ENCODE data around the gene GPR158.

Gene GPR158

GRCh38 chr10:25294032-25294926 lies 119.5 kb downstream of the GPR158 start:
- TF ChIP-seq ZNF8 (CRISPR knock-in tag; IDR thresholded peaks at IDR 0.05) (no peak), ARNTL (CRISPR knock-in tag; IDR thresholded peaks at IDR 0.05; ENCODE audit: borderline replicate concordance, low read depth) (no peak), PATZ1 (CRISPR knock-in tag; IDR thresholded peaks at IDR 0.05; ENCODE audit: borderline replicate concordance) (no peak), ZC3H10 (CRISPR knock-in tag; IDR thresholded peaks at IDR 0.05) (no peak), BACH2 (CRISPR knock-in tag; IDR thresholded peaks at IDR 0.05; ENCODE audit: borderline replicate concordance) (no peak), TSHZ2 (CRISPR knock-in tag; IDR thresholded peaks at IDR 0.05) (no peak), CSRNP3 (CRISPR knock-in tag; IDR thresholded peaks at IDR 0.05) (no peak), ZNF70 (CRISPR knock-in tag; IDR thresholded peaks at IDR 0.05) (no peak), CREB5 (CRISPR knock-in tag; IDR thresholded peaks at IDR 0.05; ENCODE audit: low read depth) (no peak), RARB (CRISPR knock-in tag; IDR thresholded peaks at IDR 0.05) (no peak), GLIS3 (CRISPR knock-in tag; IDR thresholded peaks at IDR 0.05) (no peak), PPARA (CRISPR knock-in tag; IDR thresholded peaks at IDR 0.05; ENCODE audit: borderline replicate concordance) (no peak), ESRRG (CRISPR knock-in tag; IDR thresholded peaks at IDR 0.05) (no peak)

GRCh38 chr10:25296324-25296723 lies 121.5 kb downstream of the GPR158 start:
- no peak for TF ChIP-seq ZC3H10 (CRISPR knock-in tag; IDR thresholded peaks at IDR 0.05)
- TF ChIP-seq POU6F1 (CRISPR knock-in tag; IDR thresholded peaks at IDR 0.05; ENCODE audit: borderline replicate concordance, low read depth), result no peak
- TF ChIP-seq PPARA (CRISPR knock-in tag; IDR thresholded peaks at IDR 0.05; ENCODE audit: borderline replicate concordance), result no peak
- no peak for TF ChIP-seq GLIS3 (CRISPR knock-in tag; IDR thresholded peaks at IDR 0.05)
- no peak for TF ChIP-seq OSR1 (CRISPR knock-in tag; IDR thresholded peaks at IDR 0.05)
- TF ChIP-seq ZFP30 (CRISPR knock-in tag; IDR thresholded peaks at IDR 0.05), result no peak
- no peak for ATAC-seq

More at GRCh38 chr10:25294032-25294926, 119.5 kb downstream of the GPR158 start:
- ATAC-seq, result no peak

GRCh38 chr10:25297466-25297865 lies 122.7 kb downstream of the GPR158 start:
- ATAC-seq, result no peak
- no peak for TF ChIP-seq OSR1 (CRISPR knock-in tag; IDR thresholded peaks at IDR 0.05)
- TF ChIP-seq RARB (CRISPR knock-in tag; IDR thresholded peaks at IDR 0.05), result no peak
- no peak for TF ChIP-seq TOX (CRISPR knock-in tag; IDR thresholded peaks at IDR 0.05; ENCODE audit: borderline replicate concordance)

GRCh38 chr10:25300073-25300472 lies 125.3 kb downstream of the GPR158 start:
- no peak for TF ChIP-seq ARNTL (CRISPR knock-in tag; IDR thresholded peaks at IDR 0.05; ENCODE audit: borderline replicate concordance, low read depth)
- ATAC-seq, result no peak
